Large intestine (tissue), 3 donors: Measurements from ENCODE around the gene TMEM109. TPM values are rescaled to one million over a fixed set of nuclear protein-coding genes. Genes with fewer than 3 reads are reported as not detected.

ENCODE experiments used
- DNase-seq, 2 donors: peaks; one replicate each; pipeline versions ENCODE4 v3.0.0 to v3.0.0-alpha.2; 2013
- H3K27ac ChIP-seq: one replicate; pipeline ENCODE4 v1.5.1; 2013; ENCODE audit warnings: low read length
- H3K27me3 ChIP-seq: 2 replicates; pipeline ENCODE4 v1.6.1; 2013; ENCODE audit warnings: low read length; ENCODE audit not compliant: control insufficient read depth, insufficient read depth
- H3K36me3 ChIP-seq: 2 replicates; pipeline ENCODE4 v1.6.1; 2013; ENCODE audit warnings: low read length; ENCODE audit not compliant: control insufficient read depth, insufficient read depth
- H3K4me1 ChIP-seq: one replicate; pipeline ENCODE4 v1.6.1; 2013; ENCODE audit warnings: low read length; ENCODE audit not compliant: control insufficient read depth, insufficient read depth
- H3K4me3 ChIP-seq: one replicate; pipeline ENCODE4 v1.5.1; 2013; ENCODE audit warnings: low read length
- H3K9me3 ChIP-seq: one replicate; pipeline ENCODE4 v1.6.1; 2013; ENCODE audit warnings: mild to moderate bottlenecking, low read depth, low read length, moderate library complexity; ENCODE audit not compliant: control insufficient read depth
- WGBS: methylation state at CpG from one replicate; pipeline ENCODE4 v1.1.5; 2013; ENCODE audit warnings: low lambda C conversion rate; ENCODE audit not compliant: insufficient coverage; 5-methylcytosine and 5-hydroxymethylcytosine counted together
- polyA plus RNA-seq: library from polyadenylated mRNA; unstranded; fragments of 120-200 nt; gene quantifications from one replicate; pipeline ENCODE4 v1.2.1, GENCODE V29; 2013

Gene TMEM109
- polyA plus RNA-seq, 1 donor: 42.2 TPM

GRCh38 chr11:60910281-60910687, 3.7 kb upstream of the TMEM109 start:
- no peak overlapping the region for H3K4me3 ChIP-seq
- WGBS: no CpG with 5 or more reads among the region's 3 CpGs
- no peak overlapping the region for H3K27ac ChIP-seq
- no peaks in the 10 kb centered on the region for H3K36me3 ChIP-seq
- H3K4me1 ChIP-seq: peaks cover 15% of the 10 kb centered on the region
- DNase-seq: no peak
- H3K9me3 ChIP-seq: no peaks in the 10 kb centered on the region
- peaks cover 4% of the 10 kb centered on the region for H3K27me3 ChIP-seq

- WGBS: no CpG with 5 or more reads among the region's 5 CpGs
- no peak for DNase-seq
- no peaks in the 10 kb centered on the region for H3K9me3 ChIP-seq
- no peak overlapping the region for H3K4me3 ChIP-seq
- no peak overlapping the region for H3K27ac ChIP-seq
- peaks cover 21% of the 10 kb centered on the region for H3K4me1 ChIP-seq
- H3K27me3 ChIP-seq: peaks cover 4% of the 10 kb centered on the region
- H3K36me3 ChIP-seq: no peaks in the 10 kb centered on the region
Observed at GRCh38 chr11:60910711-60911380, 3.1 kb upstream of the TMEM109 start.

- Histone ChIP-seq H3K9me3 (no peaks in the 10 kb centered on the region), H3K4me3 (no peak overlapping the region), H3K27ac (no peak overlapping the region), H3K4me1 (peaks cover 20% of the 10 kb centered on the region), H3K27me3 (peaks cover 4% of the 10 kb centered on the region), H3K36me3 (peaks cover 2% of the 10 kb centered on the region)
- DNase-seq: no peak
- 83% methylated on average over 1 of the region's 12 CpGs for WGBS
Observed at GRCh38 chr11:60912223-60912850, 1.6 kb upstream of the TMEM109 start.

DNA sequence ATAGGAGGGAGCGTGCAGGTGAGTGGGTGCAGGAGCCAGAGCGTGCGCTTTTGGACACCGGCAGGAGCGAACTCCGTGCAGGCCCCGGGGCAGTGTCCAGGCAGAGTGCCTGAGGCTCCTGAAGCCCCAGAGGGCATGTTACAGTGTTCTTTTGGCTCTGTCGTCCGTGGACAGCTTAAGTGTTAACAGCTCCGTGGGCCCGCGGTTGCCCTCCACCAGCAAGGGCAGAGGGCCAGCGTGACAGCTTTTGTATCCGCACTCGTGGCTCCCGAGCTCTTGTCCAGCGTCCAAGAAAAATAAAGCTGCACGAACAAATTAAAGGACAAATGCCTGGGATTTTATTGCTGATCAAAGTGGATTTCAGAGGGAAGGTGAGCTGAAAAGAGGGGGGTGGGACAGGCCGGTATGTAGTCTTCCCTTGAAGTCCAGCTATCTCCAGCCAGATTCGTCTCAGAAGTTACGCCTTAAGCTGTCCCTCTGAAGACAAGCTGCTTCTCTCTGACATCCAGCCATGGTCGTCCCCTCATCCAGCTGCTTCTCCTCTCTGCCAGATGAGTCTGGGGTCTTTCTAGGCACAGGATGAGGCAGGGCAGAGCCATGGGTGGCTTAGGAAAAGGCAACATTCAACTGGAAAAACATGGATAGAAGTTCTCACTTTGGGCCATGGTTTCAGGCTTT, 968 bp upstream of the TMEM109 start:
- H3K4me3 ChIP-seq: no peak overlapping the region
- peaks cover 4% of the 10 kb centered on the region for H3K27me3 ChIP-seq
- H3K9me3 ChIP-seq: no peaks in the 10 kb centered on the region
- H3K36me3 ChIP-seq: peaks cover 2% of the 10 kb centered on the region
- DNase-seq: no peak
- WGBS: 98% methylated on average over 5 of the region's 22 CpGs
- H3K4me1 ChIP-seq: peaks cover 20% of the 10 kb centered on the region
- H3K27ac ChIP-seq: no peak overlapping the region

GRCh38 chr11:60914633-60915247, 782 bp downstream of the TMEM109 start:
- DNase-seq: peak in 1 of 2 donors; percentile 66
- Histone ChIP-seq H3K27ac (peak overlapping the region; percentile 87), H3K27me3 (peaks cover 4% of the 10 kb centered on the region), H3K4me1 (peaks cover 20% of the 10 kb centered on the region), H3K36me3 (peaks cover 4% of the 10 kb centered on the region), H3K9me3 (no peaks in the 10 kb centered on the region), H3K4me3 (peak overlapping the region; percentile 71)
- 0% methylated on average over 4 of the region's 31 CpGs for WGBS

DNA sequence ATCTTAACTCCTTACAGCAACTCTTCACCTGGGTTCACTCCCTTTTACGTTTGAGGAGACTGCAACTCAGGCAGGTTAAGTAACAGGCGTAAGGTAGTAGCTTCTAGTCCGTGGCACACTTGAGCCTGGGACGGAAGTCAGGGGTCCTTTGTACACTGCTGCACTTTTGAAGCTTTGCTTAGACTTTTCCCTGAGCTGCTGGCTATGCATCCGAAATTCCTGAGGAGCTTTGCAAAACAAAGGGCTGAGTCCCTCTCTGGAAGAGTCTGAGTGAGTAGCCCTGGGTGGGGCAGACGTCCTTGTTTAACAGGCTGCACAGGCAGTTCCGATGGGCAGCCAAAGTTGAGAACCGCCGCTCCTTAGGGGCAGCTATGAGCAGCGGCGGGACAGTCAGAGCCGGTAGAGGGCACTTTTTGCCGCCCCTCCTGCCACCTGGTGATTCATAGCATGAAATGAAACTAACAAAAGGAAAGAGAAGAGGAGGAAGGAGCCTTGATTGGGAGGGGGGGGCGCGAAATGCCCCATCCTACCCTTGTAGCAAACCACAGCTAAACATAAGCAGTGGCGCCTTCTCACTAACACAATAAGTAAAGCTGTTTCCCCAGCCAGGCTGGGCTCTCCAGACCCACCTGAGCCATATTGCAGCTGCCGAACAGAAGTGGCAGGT, 1.4 kb downstream of the TMEM109 start:
- 0% methylated on average over 1 of the region's 17 CpGs for WGBS
- H3K36me3 ChIP-seq: peaks cover 10% of the 10 kb centered on the region
- peaks cover 20% of the 10 kb centered on the region for H3K4me1 ChIP-seq
- DNase-seq: peak in 1 of 2 donors; percentile 55
- H3K9me3 ChIP-seq: no peaks in the 10 kb centered on the region
- H3K27ac ChIP-seq: peak overlapping the region; percentile 24
- H3K27me3 ChIP-seq: peaks cover 2% of the 10 kb centered on the region
- peak overlapping the region; percentile 71 for H3K4me3 ChIP-seq

GRCh38 chr11:60916669-60917206, 2.8 kb downstream of the TMEM109 start:
- H3K27ac ChIP-seq: no peak overlapping the region
- H3K9me3 ChIP-seq: no peaks in the 10 kb centered on the region
- H3K4me3 ChIP-seq: no peak overlapping the region
- no peak for DNase-seq
- peaks cover 2% of the 10 kb centered on the region for H3K27me3 ChIP-seq
- H3K36me3 ChIP-seq: peaks cover 23% of the 10 kb centered on the region
- peaks cover 20% of the 10 kb centered on the region for H3K4me1 ChIP-seq
- no CpG with 5 or more reads among the region's 3 CpGs for WGBS

GRCh38 chr11:60917267-60917666, 3.3 kb downstream of the TMEM109 start:
- no CpG with 5 or more reads among the region's 1 CpG for WGBS
- Histone ChIP-seq H3K27me3 (no peaks in the 10 kb centered on the region), H3K4me1 (peaks cover 20% of the 10 kb centered on the region), H3K27ac (no peak overlapping the region), H3K36me3 (peaks cover 29% of the 10 kb centered on the region), H3K9me3 (no peaks in the 10 kb centered on the region), H3K4me3 (no peak overlapping the region)
- no peak for DNase-seq

DNA sequence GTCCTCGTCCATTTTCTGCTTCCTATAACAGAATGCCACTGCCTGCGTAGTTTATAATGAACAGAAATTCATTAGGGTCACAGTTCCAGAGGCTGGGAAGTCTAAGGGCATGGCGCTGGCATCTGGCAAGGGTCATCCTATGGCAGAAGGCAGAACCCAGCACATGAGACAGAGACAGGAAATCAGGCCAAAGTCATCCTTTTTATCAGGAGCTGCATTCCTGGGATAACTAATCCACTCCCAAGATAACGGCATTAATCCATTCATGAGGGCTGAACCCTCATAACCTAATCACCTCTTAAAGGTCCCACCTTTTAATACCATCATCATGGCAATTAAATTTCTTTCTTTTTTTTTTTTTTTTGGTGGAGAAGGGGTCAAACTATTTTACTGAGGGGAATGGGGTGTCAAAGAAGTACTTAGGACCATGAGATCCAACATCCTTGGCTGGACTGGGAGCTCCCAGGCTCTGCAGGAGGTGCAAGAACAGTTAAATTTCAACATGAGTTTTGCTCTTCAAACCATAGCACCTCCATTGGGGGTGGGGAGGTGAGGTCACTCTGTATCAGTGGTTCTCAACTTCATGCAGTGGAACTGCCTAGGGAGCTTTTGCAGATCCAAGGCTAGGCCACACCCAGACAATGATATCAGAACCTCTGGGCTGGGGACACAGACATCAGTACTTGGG, 4.4 kb downstream of the TMEM109 start:
- H3K4me1 ChIP-seq: peaks cover 16% of the 10 kb centered on the region
- peaks cover 35% of the 10 kb centered on the region for H3K36me3 ChIP-seq
- 40% methylated on average over 1 of the region's 4 CpGs for WGBS
- no peak for DNase-seq
- H3K27me3 ChIP-seq: no peaks in the 10 kb centered on the region
- H3K4me3 ChIP-seq: no peak overlapping the region
- H3K27ac ChIP-seq: no peak overlapping the region
- H3K9me3 ChIP-seq: no peaks in the 10 kb centered on the region
